Measurements from ENCODE around the gene BAMBI. TPM values are rescaled to one million over a fixed set of nuclear protein-coding genes. Genes with fewer than 3 reads are reported as not detected.

Gene BAMBI, protein sequence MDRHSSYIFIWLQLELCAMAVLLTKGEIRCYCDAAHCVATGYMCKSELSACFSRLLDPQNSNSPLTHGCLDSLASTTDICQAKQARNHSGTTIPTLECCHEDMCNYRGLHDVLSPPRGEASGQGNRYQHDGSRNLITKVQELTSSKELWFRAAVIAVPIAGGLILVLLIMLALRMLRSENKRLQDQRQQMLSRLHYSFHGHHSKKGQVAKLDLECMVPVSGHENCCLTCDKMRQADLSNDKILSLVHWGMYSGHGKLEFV
- total RNA-seq = 13.6 and 14.8 TPM in 2 replicates

- peak within 1 kb of the TSS; percentile 31 for H3K27ac ChIP-seq (ENCODE audit: low read depth, low read length)
Measured at GRCh38 chr10:28676968-28677887, at the start of gene BAMBI. Gene BAMBI (plus strand): TSS chr10:28677521. CDS start chr10:28677898, 377 bp downstream.

DNA sequence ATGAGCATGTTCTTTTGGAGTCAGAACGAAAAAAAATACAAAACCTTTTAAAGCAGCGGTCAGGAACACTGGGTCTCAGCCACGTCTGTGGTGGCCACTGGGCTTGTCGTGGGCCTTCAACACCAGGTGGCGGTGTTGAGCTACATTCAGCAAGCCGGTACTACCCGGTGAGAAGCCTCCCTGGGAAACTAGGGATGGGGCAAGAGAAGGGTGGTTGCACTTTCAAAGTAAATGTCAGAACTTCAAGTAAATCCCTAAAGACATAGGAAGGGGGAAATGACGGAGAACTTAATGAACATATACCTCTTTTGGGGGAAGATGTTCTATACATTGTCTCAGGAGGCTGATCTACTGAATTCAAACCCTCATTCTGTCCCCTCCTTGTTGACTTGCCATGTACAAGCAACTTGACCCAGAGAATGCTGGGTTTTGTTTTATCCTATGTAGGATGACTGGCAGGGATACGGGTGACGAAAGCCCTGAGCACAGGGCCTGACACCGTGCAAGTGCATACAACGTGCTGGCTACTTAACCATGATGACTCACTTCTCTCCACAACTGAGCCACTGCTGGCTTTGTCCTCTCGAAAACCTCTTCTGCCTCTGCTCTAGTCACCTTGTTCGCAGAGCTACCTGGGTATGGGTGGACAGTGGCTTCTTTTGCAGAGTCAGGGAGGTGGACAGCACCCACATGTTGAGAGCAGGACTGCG is 49.0 kb upstream of the BAMBI start:
- H2AFZ ChIP-seq (ENCODE audit: low read length) = no peak overlapping the region

More at GRCh38 chr10:28676968-28677887, at the start of gene BAMBI:
- Histone ChIP-seq H3K9me3 (ENCODE audit: low read depth, low read length) (no peaks in the 10 kb centered on the region), H3K27me3 (ENCODE audit: insufficient read depth, low read length) (peaks cover 43% of the 10 kb centered on the region), H3K36me3 (ENCODE audit: insufficient read depth, low read length) (peaks cover 7% of the 10 kb centered on the region), H3K4me1 (ENCODE audit: insufficient read depth, low read length) (peaks cover 28% of the 10 kb centered on the region), H2AFZ (ENCODE audit: low read length) (peak within 1 kb of the TSS; percentile 82), H4K20me1 (ENCODE audit: insufficient read depth, low read length) (peaks cover 25% of the 10 kb centered on the region), H3K4me2 (ENCODE audit: insufficient read depth, low read length) (peak within 1 kb of the TSS; percentile 97), H3K4me3 (ENCODE audit: insufficient read depth, low read length) (peak within 1 kb of the TSS; percentile 91), H3K79me2 (ENCODE audit: insufficient read depth, low read length) (peaks cover 39% of the 10 kb centered on the region)
- peak; percentile 99 for DNase-seq (ENCODE audit: insufficient read length, low spot score, missing footprints)
- TF ChIP-seq CTCF (IDR thresholded peaks at IDR 0.05; ENCODE audit: extremely low read depth, low read depth, low read length) = peak; percentile 45

GRCh38 chr10:28631896-28632583 is 45.3 kb upstream of the BAMBI start:
- Histone ChIP-seq H2AFZ (ENCODE audit: low read length) (no peak overlapping the region), H3K27me3 (ENCODE audit: insufficient read depth, low read length) (peaks cover 18% of the 10 kb centered on the region), H3K4me2 (ENCODE audit: insufficient read depth, low read length) (no peak overlapping the region), H3K79me2 (ENCODE audit: insufficient read depth, low read length) (no peaks in the 10 kb centered on the region), H3K4me1 (ENCODE audit: insufficient read depth, low read length) (peaks cover 11% of the 10 kb centered on the region), H3K4me3 (ENCODE audit: insufficient read depth, low read length) (no peak overlapping the region), H3K27ac (ENCODE audit: low read depth, low read length) (no peak overlapping the region), H3K9me3 (ENCODE audit: low read depth, low read length) (no peaks in the 10 kb centered on the region), H4K20me1 (ENCODE audit: insufficient read depth, low read length) (no peaks in the 10 kb centered on the region), H3K36me3 (ENCODE audit: insufficient read depth, low read length) (no peaks in the 10 kb centered on the region)
- no peak for TF ChIP-seq CTCF (IDR thresholded peaks at IDR 0.05; ENCODE audit: extremely low read depth, low read depth, low read length)
- DNase-seq (ENCODE audit: insufficient read length, low spot score, missing footprints) = no peak

More for the DNA sequence above, 49.0 kb upstream of the BAMBI start:
- Histone ChIP-seq H3K27me3 (ENCODE audit: insufficient read depth, low read length) (peaks cover 12% of the 10 kb centered on the region), H3K4me3 (ENCODE audit: insufficient read depth, low read length) (no peak overlapping the region), H3K27ac (ENCODE audit: low read depth, low read length) (peak overlapping the region; percentile 3), H3K9me3 (ENCODE audit: low read depth, low read length) (no peaks in the 10 kb centered on the region), H3K36me3 (ENCODE audit: insufficient read depth, low read length) (no peaks in the 10 kb centered on the region), H3K79me2 (ENCODE audit: insufficient read depth, low read length) (no peaks in the 10 kb centered on the region), H3K4me1 (ENCODE audit: insufficient read depth, low read length) (peaks cover 18% of the 10 kb centered on the region), H3K4me2 (ENCODE audit: insufficient read depth, low read length) (peak overlapping the region; percentile 60), H4K20me1 (ENCODE audit: insufficient read depth, low read length) (no peaks in the 10 kb centered on the region)
- TF ChIP-seq CTCF (IDR thresholded peaks at IDR 0.05; ENCODE audit: extremely low read depth, low read depth, low read length) = peak; percentile 97
- peak; percentile 85 for DNase-seq (ENCODE audit: insufficient read length, low spot score, missing footprints)
